Central memory CD4-positive, alpha-beta T cell (primary cell): ENCODE data around the gene MZF1.

Experiments
- DNase-seq: peaks from one replicate; pipeline ENCODE4 v3.0.0; 2022

Gene MZF1

DNA sequence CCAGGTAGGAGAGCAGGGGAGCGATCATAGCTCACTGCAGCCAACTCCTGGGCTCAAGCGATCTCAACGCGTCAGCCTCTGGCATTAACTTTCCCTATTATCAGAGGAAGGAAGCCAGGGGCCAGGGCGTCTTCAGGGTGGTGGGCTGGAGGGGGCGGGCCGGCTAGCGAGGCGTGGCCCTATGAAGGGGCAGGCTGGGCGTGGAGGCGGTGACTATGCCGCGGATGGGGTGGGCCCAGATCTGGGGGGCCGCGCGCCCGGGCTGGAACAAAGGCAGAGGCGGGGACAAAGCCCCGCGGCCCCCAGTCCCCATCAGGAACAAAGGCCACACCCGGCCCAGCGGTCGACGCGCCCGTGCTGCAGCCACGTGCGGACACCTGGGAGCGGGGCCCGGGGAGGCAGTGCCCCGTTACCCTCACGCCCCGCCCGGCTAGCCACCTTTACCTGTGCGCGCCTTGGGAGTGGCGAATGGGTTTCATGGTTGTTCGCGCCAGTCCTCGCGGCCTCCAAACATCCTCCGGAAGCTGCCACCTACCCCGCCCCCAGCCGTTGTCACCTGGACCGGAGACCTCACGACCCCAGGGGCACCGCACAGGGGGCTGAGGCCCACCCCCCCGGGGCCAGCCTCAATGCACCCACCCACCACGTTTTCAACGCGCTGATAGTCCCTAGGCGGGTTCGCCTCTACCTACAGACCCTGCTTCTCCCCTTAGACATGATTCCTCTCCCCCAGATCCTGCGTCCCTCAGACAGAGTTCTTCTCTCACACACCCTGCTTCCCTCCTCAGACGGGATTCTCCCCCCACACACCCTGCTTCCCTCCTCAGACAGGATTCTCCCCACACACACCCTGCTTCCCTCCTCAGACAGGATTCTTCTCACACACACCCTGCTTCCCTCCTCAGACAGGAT is 34.6 kb downstream of the MZF1 start:
- no peak for DNase-seq

DNA sequence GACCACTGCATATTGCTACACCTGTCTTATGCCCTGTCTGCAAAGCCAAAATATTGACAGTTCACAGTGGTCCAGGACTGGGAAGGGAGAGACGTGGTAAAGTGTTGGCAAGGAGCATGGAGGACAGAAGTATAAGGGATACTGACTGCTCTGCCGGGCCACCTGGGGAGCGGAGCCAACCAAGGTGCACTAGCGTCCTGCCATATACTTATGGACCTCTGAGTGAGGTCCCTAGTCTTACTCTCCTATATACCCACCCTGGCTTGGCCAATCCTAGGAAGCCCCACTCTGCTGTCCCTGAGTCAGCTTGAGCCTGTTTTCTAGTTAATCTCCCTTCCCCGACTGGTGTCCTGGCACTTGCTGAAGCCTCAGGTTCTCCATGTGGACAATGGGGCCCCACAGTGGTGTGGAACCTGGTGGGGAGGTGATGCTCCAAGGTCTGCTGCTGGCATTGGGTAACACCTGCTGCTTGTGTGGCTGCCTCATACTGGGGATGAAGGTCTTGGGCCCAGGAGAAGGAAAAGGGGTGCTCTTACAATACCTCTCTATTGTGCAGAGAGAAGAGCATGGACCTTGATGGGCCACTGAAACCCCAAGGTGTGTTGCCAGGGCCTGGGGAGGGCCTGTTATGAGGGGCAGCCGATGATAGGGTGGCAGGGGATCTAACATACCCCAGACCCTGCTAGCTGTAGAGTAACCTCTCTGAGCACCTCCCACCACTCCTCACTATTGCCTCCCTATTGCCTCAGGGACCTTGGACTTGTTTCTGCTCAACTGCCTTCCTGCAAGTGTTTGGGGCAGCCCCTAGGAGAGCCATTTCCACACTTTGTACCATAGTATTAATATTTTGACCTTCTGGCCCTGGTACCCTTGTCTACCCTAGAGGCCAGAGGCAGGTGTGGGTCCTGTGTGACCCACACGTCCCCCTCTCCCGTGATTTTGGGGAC is 36.0 kb downstream of the MZF1 start:
- DNase-seq: no peak

DNA sequence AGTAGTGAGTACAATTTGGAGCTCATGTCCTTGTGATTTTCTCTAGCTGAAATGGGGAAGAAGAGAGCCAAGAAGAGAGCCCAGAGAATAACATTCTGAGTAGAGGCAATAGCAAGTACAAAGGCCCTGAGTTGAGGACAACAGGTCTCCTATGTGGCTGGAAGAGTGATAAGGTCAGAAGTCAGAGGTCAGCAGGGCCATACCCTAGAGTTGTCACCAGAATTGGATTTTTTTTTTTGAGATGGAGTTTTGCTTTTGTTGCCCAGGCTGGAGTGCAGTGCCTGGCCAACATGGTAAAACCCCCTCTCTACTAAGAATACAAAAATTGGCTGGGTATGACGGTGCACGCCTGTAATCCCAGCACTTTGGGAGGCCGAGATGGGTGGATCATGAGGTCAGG is 37.3 kb downstream of the MZF1 start:
- no peak for DNase-seq

DNA sequence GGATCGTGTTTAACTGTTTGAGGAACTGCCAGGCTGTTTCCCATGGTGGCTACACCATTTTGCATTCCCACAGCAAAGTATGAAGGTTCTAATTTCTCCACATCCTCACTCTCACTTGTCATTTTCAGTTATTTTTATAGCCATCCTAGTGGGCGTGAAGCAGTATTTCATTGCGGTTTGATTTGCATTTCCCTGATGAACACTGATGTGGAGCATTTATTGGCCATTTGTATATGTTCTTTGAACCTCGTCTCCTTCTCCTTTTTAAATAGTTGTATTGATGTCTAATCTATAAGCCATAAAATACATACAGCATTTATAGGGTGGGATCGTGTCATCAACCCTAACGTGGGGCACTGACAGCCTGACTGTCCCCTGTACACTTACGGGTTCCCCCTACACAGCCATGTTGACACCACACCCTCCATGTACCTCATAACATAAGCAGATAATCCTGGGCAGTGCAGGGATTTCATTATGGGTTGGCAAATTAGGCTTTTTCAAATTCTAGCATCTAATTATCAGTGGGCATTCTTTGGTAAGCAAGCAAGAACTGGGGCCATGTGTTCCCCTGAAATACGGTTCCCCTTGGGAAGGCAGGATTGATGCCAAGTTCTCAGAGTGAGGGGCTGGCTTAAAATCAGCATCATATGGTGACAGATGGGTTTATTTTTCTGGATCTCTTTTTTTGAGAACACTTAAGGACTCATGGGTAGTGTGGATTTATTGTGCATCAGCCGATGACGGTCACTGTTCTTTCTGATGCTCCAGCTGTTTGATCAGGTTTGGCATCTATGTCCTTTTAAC is 41.9 kb downstream of the MZF1 start:
- no peak for DNase-seq

DNA sequence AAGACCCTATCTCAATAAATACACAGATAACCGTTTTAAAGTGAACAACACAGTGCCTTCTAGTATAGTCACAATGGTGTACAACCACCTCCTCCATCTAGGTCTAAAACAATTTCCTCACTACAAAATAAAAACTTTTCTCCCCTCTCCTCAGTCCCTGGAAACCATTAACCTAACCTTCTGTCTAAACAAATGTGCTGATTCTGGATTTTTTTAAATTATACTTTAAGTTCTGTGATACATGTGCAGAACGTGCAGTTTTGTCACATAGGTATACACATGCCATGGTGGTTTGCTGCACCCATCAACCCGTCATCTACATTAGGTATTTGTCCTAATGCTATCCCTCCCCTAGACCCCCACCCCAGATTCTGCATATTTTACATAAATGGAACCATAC is 43.7 kb downstream of the MZF1 start:
- no peak for DNase-seq

DNA sequence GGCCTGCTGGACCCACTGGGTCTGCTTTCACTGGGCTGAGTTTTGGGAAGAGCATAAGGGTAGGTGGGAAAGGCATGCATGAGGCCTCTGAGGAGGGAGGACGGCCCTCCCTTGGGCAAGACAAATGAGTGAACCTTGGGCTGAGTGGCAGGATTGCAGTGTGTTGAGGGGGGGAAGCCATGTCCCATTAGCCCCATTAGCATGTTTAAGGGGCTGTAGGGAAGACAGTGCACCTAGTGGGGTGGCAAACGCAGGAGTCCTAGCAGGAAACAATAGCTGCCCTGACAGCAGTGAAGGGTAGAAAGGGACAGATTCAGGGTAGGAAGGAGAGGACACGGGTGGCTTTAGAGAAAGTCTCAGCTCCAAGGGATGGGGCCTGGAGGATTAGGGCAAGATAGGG is 50.4 kb downstream of the MZF1 start:
- DNase-seq: no peak

DNA sequence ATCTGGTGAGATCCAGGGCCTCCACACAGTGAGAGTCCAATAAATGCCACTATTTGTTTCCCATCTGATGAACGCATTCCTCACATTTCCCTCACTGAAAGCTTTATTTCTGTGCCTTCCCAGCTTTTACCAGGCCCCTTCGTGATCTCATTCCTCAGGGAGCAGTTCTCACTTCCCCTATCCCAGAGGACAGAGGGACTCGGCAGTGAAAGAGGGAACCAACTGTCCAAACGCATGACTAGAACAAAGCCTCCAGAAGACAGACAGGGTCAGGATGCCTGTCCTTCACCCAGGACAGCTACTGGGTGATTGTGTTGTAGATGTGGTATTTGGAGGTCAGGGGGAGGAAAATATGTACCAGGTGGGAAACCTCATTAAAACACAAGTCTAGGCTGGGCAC is 51.5 kb downstream of the MZF1 start:
- no peak for DNase-seq

DNA sequence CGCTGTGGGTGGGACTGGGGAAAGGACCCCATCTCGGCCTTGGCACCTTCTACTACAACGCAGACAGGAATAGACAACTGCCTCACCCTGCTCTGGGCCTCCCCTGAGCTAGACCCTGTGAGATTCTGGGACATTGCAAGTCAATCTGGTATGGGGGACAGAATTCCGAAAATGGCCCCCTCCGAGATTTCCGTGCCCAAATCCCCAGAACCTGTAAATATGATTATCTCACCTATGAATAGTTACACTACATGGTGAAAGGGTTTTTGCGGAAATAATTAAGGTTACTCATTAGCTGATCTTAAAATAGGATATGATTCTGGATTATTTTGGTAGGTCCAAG is 52.9 kb downstream of the MZF1 start:
- DNase-seq: no peak

DNA sequence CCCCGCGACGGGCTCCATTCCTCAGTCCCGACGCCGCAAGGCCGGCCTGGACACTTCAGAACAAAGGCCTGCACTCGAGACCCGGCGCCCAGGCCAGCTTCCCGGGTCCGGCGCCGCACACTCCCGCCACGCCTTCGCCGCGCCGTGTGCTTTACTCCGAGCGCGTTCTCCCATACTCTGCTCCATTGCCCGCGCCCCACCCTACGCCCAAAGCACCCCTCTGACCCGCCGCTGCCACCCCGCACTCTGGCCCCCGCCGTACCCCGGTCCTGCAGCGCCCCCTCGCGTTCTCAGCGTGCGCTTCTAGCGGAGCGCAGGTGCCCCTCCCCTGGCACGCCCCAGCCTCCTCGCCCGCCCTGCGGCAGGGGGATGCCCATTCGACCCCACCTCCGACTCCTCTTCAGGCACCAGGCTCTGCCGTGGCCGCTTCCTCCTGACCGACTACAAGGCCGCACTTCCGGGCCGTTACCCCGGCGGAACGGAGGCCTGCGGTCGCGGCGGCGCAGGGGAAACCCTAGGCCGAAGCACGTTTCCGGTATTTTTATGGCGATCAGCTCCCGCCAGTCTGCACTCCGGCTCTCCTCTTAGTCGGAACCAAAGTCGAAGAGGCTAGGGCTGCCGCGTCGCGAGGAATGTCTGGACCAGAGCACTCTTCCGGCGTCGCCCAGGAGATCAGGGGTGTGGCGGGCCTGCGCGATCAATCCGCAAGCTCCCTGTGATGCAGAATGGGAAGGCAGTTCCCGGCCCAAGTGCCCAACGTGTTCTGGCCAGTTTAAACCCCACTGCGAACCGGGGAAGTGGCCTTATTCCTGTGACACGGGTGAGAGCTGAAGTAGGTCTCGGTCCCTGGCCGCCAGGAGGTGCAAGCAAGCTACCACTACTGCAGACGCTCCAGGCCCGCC is 53.5 kb downstream of the MZF1 start, which contains the start of gene ZBTB45:
Gene ZBTB45 (minus strand): TSS at position 456 of the 902 bp plus-strand sequence. CDS start 2,137 bp downstream, outside the sequence.
- peak; percentile 88 for DNase-seq

DNA sequence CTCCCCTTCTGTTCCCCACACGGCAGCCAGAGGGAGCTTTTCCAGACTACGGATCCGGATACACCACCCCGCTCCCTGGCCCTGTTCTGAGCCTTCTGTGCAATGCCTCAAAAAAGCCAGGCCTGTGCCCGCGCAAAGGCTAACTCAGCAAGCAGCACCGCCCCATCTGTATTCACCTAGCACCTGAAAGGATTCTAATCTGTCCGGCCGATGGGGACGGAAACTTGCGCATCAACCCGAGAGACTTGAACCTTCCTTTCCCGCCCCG is 54.1 kb downstream of the MZF1 start:
- peak; percentile 45 for DNase-seq

DNA sequence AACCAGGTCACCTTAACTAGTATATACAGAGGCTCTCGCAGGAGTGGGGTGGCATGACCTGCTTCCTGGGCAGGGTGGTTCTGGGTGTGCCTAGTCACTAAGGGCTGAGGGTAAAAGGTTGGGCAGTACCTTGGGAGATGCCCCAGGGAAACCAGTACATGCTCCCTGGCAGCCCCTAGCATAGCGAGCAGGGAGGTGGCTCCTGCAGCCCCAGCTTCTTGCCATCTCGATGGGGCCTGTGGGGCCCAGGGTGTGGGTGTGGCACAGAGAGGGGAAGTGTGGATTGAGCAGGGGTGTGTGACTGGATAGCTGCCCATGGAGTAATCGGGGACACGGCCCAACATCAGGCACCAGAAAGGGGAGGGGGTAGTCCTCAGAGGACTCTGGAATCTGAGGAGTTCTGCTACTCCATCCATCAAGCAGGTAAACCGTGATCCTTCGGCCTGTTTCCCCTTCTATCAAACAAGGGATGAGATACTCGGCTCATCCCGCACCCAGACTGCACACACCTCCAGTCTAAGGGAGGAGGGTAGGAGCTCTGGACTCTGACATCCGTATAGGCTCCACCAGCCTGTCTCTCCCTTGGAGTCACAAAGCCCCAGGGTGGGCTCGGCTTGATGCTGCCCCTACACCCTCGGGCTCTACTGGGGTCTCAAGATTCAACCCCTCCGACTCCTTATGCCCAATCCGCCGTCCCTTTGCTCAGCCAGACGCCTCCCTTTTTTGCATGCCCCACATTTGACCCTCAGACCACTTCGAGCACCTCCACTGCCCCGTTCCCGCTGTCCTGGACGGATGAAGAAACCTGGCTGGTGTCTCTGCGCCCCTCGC is 54.7 kb downstream of the MZF1 start:
- no peak for DNase-seq

DNA sequence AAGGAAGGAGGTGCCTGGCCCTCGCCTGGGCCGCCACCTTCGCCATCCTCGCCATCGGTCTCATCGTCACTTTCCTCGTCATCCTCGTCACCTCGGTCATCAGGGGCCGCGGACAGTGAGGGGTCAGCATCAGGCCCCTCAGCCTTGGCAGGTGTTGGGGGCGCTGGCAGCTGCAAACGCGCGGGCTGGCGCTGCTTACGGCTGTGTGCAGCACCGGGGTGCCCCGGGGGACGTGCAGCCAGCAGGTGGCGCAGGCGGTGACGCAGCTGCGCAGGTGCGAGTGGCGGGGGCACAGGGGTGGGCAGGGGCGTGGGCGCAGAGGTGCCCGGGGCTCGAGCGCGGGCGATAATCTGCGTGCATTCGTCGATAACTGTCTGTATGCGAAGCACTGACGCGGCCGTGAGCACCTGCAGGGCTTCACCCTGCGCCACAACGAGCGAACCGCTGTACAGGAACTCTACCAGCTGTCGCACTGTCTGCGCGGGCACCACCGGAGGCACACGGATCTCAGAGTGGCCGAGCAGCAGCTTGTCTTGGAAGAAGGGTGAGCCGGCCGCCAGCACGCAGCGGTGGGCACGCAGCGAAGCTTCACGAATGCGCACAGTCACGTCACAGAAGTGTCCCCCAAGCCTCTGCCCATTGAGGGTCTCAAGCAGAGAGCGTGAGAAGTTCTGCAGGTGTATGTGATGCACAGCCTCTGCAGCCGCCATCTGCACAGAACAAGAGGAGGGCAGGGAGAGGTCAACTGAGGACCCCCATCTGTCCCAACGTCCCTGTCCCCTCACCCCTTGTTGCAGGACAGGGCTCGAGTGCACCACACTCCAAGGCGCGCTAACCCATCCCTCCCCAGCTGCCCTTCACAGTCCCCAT is 55.9 kb downstream of the MZF1 start:
- no peak for DNase-seq

DNA sequence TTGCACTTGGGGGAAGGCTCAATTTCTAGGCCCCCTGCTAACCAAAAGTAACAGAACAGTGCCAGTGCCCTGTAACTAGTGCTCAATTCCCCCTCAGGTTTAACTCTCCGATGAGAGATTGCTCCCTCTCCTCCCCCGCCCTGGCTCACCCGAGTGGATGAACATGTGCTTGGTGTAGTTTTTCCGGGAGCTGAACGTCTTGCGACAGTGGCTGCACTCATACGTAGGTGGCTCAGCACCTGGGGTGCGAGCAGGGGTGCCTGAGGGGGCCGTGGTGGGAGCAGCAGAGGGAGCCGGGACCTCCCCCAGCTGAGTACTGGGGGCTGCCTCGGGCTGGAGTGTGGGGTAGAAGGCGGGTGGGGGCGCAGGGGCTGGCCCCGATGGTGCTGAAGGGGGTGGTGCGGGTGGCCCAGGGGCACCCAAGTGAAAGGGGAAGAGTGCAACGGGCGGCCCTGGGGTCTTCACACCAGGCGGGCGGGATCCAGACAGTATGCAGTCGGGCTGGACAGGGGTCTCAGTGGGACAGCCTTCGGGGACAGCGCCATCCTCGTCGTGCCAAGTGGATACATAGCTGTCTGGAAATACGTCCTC is 56.8 kb downstream of the MZF1 start:
- no peak for DNase-seq

DNA sequence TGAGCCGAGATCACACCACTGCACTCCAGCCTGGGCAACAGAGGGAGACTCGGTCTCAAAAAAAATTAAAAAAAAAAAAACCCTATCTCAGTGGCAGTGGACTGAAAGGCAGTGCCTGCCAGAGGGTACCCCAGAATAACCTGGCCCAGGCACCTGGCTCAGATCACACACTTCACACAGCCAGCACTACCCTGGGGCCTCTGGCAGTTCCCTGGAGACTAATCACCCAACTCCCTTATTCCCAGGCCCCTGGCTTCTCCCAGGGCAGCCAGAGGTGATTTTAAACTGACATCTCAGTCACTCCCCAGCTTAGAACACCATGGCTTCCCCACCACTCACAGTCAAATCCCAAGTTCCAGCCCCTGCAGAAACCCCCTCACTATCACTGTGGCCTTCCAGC is 57.9 kb downstream of the MZF1 start:
- DNase-seq: no peak

DNA sequence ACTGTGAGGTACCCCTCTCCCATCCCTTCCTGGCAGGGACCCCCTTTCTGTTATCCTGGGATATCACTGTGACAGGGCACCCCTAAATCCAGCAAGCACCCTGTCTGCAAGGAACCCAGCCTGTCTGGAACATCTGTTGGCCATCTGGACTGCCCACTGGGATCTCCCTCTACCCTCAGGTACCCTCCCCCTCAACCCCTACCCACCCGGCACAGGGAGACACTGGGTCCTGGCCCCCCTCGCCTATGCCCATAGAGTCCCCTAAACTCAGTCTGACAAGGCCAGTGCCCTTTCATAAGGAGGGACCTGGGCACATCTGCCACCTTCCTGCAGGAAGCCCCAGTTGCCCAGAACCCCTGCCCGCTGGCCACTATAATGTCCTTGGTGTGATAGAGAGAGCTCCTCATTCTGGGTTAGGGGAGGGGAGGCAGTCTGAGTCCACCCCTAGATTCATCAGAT is 58.5 kb downstream of the MZF1 start:
- DNase-seq: no peak

DNA sequence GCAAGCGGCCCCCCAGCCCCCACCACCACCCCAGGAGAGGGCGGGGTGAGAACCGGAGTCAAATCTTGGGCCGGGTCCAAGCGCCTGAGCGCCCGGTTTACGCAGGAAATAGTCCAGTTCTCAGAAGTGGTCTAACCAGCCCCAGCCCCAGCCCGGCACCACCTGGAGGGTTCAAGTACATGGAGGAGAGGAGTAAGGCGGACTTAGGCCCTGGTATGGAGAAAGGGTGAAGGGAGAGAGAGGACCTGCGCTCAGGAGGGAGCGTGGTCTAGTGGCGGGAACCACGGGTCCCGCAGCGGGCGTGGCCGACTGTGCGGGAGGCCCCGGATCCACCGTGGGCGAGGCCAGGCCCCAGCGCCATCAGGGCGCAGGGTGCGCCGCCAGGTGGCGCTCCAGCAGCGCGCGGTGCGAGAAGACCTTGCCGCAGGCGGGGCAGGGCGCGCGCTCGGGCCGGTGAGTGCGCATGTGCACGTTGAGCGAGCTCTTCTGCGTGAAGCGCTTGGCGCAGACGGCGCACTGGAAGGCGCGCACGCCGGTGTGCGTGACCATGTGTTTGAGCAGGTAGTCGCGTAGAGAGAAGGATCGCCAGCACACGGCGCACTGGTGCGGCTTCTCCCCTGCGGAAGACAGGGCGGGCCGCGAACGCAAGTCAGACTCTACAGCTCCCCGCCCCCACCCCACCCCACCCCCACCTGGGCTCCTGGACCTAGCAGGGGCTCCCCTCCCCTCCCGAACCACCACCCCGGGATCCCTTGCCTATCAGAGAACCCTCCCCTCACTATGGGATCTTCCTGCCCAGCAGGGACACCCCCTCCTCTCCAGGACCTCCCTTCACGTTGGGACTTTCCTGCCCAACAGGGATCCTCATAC is 59.2 kb downstream of the MZF1 start:
- DNase-seq: peak; percentile 92

DNA sequence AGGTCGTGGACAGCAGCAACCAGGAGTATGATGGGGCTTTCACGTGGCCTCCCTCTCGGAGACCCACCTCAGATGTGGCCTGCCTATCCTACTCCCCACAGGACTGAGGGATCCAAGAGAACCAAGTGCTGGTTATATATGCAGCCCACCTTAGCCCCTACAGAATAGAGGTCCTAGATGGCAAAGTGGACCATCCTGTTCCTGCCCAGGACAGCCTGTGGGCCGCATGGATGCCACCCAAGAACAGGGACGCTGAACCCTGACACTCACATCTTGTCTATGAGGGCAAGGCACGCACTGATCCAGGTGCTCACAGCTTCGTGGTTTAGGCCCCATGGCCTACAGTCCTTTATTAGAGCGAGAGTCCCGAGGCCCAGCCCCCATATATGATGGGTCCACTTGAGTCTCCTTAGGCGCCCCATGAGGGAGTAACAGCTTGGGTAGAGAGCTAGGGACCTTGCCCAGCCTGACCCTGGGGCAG is 59.9 kb downstream of the MZF1 start:
- no peak for DNase-seq
